Fibroblast of skin of left biceps (primary cell): Measurements from ENCODE around the gene CETN1.

ENCODE experiments used
- DNase-seq, 2 experiments: peaks; one replicate each; pipeline ENCODE4 v3.0.0-alpha.2; 2013; ENCODE audit warnings: low read depth in 2 of 2

The CETN1 gene

GRCh38 chr18:580154-580553 is at the start of gene CETN1:
CETN1 (plus strand) TSS chr18:580380; CDS start chr18:580409, 29 bp downstream.
- DNase-seq, result no peak

- DNase-seq, result no peak
Measured at GRCh38 chr18:532018-532417, 48.2 kb upstream of the CETN1 start.

GRCh38 chr18:532632-533031 is 47.5 kb upstream of the CETN1 start:
- no peak for DNase-seq

- DNase-seq, result no peak
Measured at GRCh38 chr18:533995-534601, 46.1 kb upstream of the CETN1 start.

GRCh38 chr18:543447-544078 is 36.6 kb upstream of the CETN1 start:
- DNase-seq, result no peak

- DNase-seq, result no peak
Measured at GRCh38 chr18:549967-550366, 30.2 kb upstream of the CETN1 start.

- no peak for DNase-seq
Measured at GRCh38 chr18:551404-552061, 28.6 kb upstream of the CETN1 start.

- no peak for DNase-seq
Measured at GRCh38 chr18:555705-556457, 24.3 kb upstream of the CETN1 start.

GRCh38 chr18:564708-565561 is 15.2 kb upstream of the CETN1 start:
- no peak for DNase-seq

- no peak for DNase-seq
Measured at GRCh38 chr18:565562-566061, 14.6 kb upstream of the CETN1 start.

- peak; percentile 44 to 57 for DNase-seq
Measured at GRCh38 chr18:567122-567521, 13.1 kb upstream of the CETN1 start.

- DNase-seq, result no peak
Measured at GRCh38 chr18:568731-569130, 11.4 kb upstream of the CETN1 start.

GRCh38 chr18:570256-570655 is 9.9 kb upstream of the CETN1 start:
- no peak for DNase-seq

- no peak for DNase-seq
Measured at GRCh38 chr18:570697-571096, 9.5 kb upstream of the CETN1 start.

GRCh38 chr18:572091-572830 is 7.9 kb upstream of the CETN1 start:
- DNase-seq, result no peak

GRCh38 chr18:572831-573289 is 7.3 kb upstream of the CETN1 start:
- no peak for DNase-seq

GRCh38 chr18:573385-573784 is 6.8 kb upstream of the CETN1 start:
- no peak for DNase-seq

GRCh38 chr18:574149-574860 is 5.9 kb upstream of the CETN1 start:
- no peak for DNase-seq

GRCh38 chr18:574865-575645 is 5.1 kb upstream of the CETN1 start:
- DNase-seq, result no peak
